Peyer's patch (tissue), 4 donors: Measurements from ENCODE around the gene RNF145. TPM values are rescaled to one million over a fixed set of nuclear protein-coding genes. Genes with fewer than 3 reads are reported as not detected.

Experiments
- DNase-seq, 3 donors: peaks; one replicate each; pipeline ENCODE4 v3.0.0-alpha.2; 2017 to 2019
- H3K27ac ChIP-seq, 4 donors: fragments of 200-600 bp; sonication (generic); one replicate each; pipeline ENCODE4 v1.5.1; 2016 to 2019
- H3K27me3 ChIP-seq, 2 donors: fragments of 200-600 bp; sonication (generic); one replicate each; pipeline ENCODE4 v1.5.1; 2019
- H3K36me3 ChIP-seq, 3 donors: fragments of 200-600 bp; sonication (generic); one replicate each; pipeline ENCODE4 v1.5.1; 2016 to 2019
- H3K4me1 ChIP-seq, 4 donors: fragments of 200-600 bp; sonication (generic); one replicate each; pipeline ENCODE4 v1.5.1; 2016 to 2019
- H3K4me3 ChIP-seq, 4 donors: fragments of 200-600 bp; sonication (generic); 1 replicate in 3 of 4; 2 replicates in 1 of 4; pipeline ENCODE4 v1.5.1; 2016 to 2019; ENCODE audit warnings: mild to moderate bottlenecking in 1 of 4
- H3K9me3 ChIP-seq, 4 donors: fragments of 200-600 bp; sonication (generic); one replicate each; pipeline ENCODE4 v1.5.1; 2016 to 2019; ENCODE audit warnings: mild to moderate bottlenecking in 1 of 4
- CTCF ChIP-seq, 6 experiments: fragments of 450-650 bp in 4 of 6; fragments of 200-600 bp in 2 of 6; sonication (generic) in 1 of 6; IDR thresholded peaks; one replicate each; pipeline ENCODE4 v1.5.1; 2017 to 2019; ENCODE audit warnings: antibody characterized with exemption in 6 of 6, mild to moderate bottlenecking in 3 of 6, moderate library complexity in 1 of 6
- POLR2A ChIP-seq, 2 donors: fragments of 450-650 bp; IDR thresholded peaks; one replicate each; pipeline ENCODE4 v1.5.1; 2017; ENCODE audit warnings: antibody characterized with exemption in 2 of 2, mild to moderate bottlenecking in 2 of 2, moderate library complexity in 2 of 2
- total RNA-seq, 4 donors: library from RNA; depleted of rRNA; stranded (reverse); fragments of >200 nt; gene quantifications; one replicate each; pipeline ENCODE4 v1.1.0, GENCODE V29; 2016

The RNF145 gene
- total RNA-seq, 4 donors from 2014 or later, result 12.1 to 85.8 (median 23.6) TPM

DNA sequence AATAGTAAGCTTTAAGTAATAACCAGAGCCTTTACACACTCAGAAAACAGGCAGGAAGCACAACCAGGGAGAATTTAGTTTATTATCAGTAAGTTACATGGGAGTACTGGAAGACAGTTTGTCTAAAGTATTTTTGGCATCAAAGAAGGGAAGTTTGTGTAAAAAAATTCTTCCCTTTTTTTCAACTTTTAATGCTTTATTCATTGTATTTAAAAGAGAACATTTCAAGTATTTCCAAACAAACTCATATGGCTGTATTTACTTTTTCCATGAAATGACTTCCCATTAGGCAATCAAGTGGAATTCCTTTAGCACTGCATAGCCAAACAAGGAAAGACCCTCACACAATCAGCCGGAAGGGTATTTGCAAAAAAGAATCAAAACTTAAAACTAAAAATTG is 26.7 kb downstream of the RNF145 start:
- H3K4me1 ChIP-seq, result peaks cover 0 to 22% (median 0%) of the 10 kb centered on the region in 4 donors
- no peak for TF ChIP-seq POLR2A (IDR thresholded peaks at IDR 0.05)
- TF ChIP-seq CTCF (IDR thresholded peaks at IDR 0.05), result no peak
- peak overlapping the region in 1 of 4 donors; percentile 6 for H3K27ac ChIP-seq
- no peaks in the 10 kb centered on the region for H3K9me3 ChIP-seq
- H3K36me3 ChIP-seq, result no peaks in the 10 kb centered on the region
- no peaks in the 10 kb centered on the region for H3K27me3 ChIP-seq
- DNase-seq, result no peak
- no peak overlapping the region for H3K4me3 ChIP-seq

DNA sequence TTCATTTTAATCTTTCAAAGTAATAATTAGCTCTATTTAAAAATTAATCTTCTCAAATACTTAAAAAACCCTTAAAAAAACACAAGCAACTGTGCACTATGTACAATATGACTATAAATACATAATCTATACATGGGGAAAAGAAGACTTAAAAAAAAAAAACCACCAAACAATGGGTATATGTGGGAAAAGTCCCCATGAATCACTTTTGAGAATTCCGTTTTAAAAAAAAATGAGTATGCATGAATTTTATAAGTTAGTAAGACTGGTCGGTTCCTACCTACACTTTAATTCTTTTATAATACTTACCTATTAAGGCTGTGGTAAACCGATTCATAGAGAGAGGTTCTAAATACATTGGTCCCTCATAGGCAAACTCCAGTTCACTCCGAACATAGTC is 27.7 kb downstream of the RNF145 start:
- Histone ChIP-seq H3K27ac (no peak overlapping the region), H3K27me3 (no peaks in the 10 kb centered on the region), H3K36me3 (no peaks in the 10 kb centered on the region), H3K4me1 (peaks cover 0 to 22% (median 0%) of the 10 kb centered on the region in 4 donors), H3K4me3 (no peak overlapping the region), H3K9me3 (no peaks in the 10 kb centered on the region)
- TF ChIP-seq POLR2A (IDR thresholded peaks at IDR 0.05) (no peak), CTCF (IDR thresholded peaks at IDR 0.05) (no peak)
- DNase-seq, result no peak

DNA sequence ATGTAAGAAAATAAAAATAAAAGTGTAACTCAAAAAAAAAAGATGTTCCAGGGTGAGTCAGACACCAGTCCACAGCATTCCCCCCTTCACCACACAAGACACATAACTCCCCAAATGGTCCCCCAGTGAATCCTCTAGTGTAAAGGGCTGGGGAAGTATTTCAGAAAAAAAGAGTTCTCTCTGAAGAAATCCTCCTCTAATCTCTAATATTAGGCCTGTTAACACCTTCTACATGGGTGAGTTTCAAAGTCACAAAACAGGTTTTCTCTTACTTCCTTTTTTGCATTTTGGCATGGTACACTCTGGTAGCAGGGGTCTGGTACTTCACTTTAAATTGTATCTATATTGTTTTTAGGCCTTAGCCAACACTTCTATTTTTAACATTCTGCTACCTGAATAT is 28.2 kb downstream of the RNF145 start:
- Histone ChIP-seq H3K36me3 (no peaks in the 10 kb centered on the region), H3K27me3 (no peaks in the 10 kb centered on the region), H3K9me3 (no peaks in the 10 kb centered on the region), H3K27ac (no peak overlapping the region), H3K4me1 (peaks cover 0 to 22% (median 0%) of the 10 kb centered on the region in 4 donors), H3K4me3 (no peak overlapping the region)
- TF ChIP-seq CTCF (IDR thresholded peaks at IDR 0.05) (no peak), POLR2A (IDR thresholded peaks at IDR 0.05) (no peak)
- DNase-seq, result no peak

DNA sequence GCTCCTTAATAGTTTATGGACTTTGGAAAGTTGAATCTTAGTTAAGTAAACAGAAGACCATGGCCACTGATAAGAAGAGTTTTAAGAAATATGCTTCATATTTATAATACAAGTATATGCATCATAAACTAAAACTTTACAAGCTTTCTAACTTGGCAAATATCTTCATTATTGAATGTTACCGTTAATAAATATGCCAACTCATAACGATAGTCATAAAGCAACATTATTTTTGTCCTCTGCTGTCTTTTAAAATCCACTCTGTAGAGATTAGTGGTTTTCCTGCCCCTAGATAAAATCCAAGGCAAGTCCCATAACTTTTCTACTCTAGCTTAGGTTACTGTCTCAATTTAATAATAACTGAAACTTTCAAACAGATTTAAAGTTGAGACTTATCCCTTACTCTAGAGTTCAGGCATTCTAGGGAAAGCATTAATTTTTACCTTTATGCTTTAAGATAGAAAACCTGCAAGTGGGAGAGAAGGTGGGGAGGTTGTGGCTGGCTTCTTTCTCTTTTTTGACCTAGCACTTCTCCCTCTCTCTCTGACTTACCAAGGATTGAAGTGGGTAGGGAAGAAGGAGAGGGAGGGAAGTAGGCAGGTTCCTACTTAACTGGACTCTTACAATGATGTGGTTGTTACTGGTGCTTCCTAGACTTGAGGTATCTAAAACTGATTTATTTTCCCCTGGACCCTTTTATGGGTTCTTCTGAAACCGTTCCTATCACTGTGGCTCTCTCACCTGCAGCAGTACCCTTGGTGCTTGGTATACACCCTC is 29.6 kb downstream of the RNF145 start:
- Histone ChIP-seq H3K27me3 (no peaks in the 10 kb centered on the region), H3K36me3 (no peaks in the 10 kb centered on the region), H3K9me3 (no peaks in the 10 kb centered on the region), H3K4me1 (peaks cover 0 to 22% (median 0%) of the 10 kb centered on the region in 4 donors), H3K27ac (no peak overlapping the region), H3K4me3 (no peak overlapping the region)
- DNase-seq, result no peak
- TF ChIP-seq POLR2A (IDR thresholded peaks at IDR 0.05), result no peak
- TF ChIP-seq CTCF (IDR thresholded peaks at IDR 0.05), result no peak

GRCh38 chr5:159178978-159179377 is 30.4 kb downstream of the RNF145 start:
- no peaks in the 10 kb centered on the region for H3K36me3 ChIP-seq
- no peak for DNase-seq
- no peak overlapping the region for H3K27ac ChIP-seq
- H3K27me3 ChIP-seq, result no peaks in the 10 kb centered on the region
- H3K9me3 ChIP-seq, result no peaks in the 10 kb centered on the region
- TF ChIP-seq POLR2A (IDR thresholded peaks at IDR 0.05) (no peak), CTCF (IDR thresholded peaks at IDR 0.05) (no peak)
- H3K4me3 ChIP-seq, result no peak overlapping the region
- peaks cover 0 to 22% (median 0%) of the 10 kb centered on the region in 4 donors for H3K4me1 ChIP-seq
